ENCODE data around the gene IFNGR2. TPM values are rescaled to one million over a fixed set of nuclear protein-coding genes. Genes with fewer than 3 reads are reported as not detected.

IFNGR2 gene
- total RNA-seq, 2 donors from 2014 or later = 88.1 to 122 TPM

GRCh38 chr21:33367309-33367973 is 35.8 kb upstream of the IFNGR2 start:
- TF ChIP-seq POLR2A (IDR thresholded peaks at IDR 0.05) = no peak
- TF ChIP-seq POLR2AphosphoS5 (IDR thresholded peaks at IDR 0.05) = no peak
- no peak for TF ChIP-seq CTCF (IDR thresholded peaks at IDR 0.05)
- no peak overlapping the region for H3K27ac ChIP-seq
- H3K4me1 ChIP-seq (replicated peaks) = no peaks in the 10 kb centered on the region
- intact Hi-C loops (cut with DNase I) = no loop called here
- no peaks in the 10 kb centered on the region for H3K9me3 ChIP-seq
- WGBS = 81% methylated on average over 7 of the region's 7 CpGs
- H3K27me3 ChIP-seq (replicated peaks; ENCODE audit: insufficient read depth) = no peaks in the 10 kb centered on the region
- no peak for DNase-seq (ENCODE audit: low spot score)
- H3K4me3 ChIP-seq = no peak overlapping the region
- no peaks in the 10 kb centered on the region for H3K36me3 ChIP-seq

- no peak for DNase-seq (ENCODE audit: low spot score)
- intact Hi-C loops (cut with DNase I) = no loop called here
- Histone ChIP-seq H3K4me3 (no peak overlapping the region), H3K27me3 (replicated peaks; ENCODE audit: insufficient read depth) (no peaks in the 10 kb centered on the region), H3K4me1 (replicated peaks) (no peaks in the 10 kb centered on the region), H3K27ac (no peak overlapping the region), H3K36me3 (no peaks in the 10 kb centered on the region), H3K9me3 (no peaks in the 10 kb centered on the region)
- 91% methylated on average over 4 of the region's 4 CpGs for WGBS
- no peak for TF ChIP-seq POLR2AphosphoS5 (IDR thresholded peaks at IDR 0.05)
- no peak for TF ChIP-seq POLR2A (IDR thresholded peaks at IDR 0.05)
- TF ChIP-seq CTCF (IDR thresholded peaks at IDR 0.05) = no peak
Observed at GRCh38 chr21:33368124-33368523, 35.1 kb upstream of the IFNGR2 start.

- Histone ChIP-seq H3K27me3 (replicated peaks; ENCODE audit: insufficient read depth) (no peaks in the 10 kb centered on the region), H3K4me1 (replicated peaks) (no peaks in the 10 kb centered on the region), H3K27ac (no peak overlapping the region), H3K36me3 (no peaks in the 10 kb centered on the region), H3K9me3 (no peaks in the 10 kb centered on the region), H3K4me3 (no peak overlapping the region)
- TF ChIP-seq POLR2AphosphoS5 (IDR thresholded peaks at IDR 0.05) = no peak
- TF ChIP-seq POLR2A (IDR thresholded peaks at IDR 0.05) = no peak
- no peak for TF ChIP-seq CTCF (IDR thresholded peaks at IDR 0.05)
- intact Hi-C loops (cut with DNase I) = no loop called here
- 96% methylated on average over 3 of the region's 3 CpGs for WGBS
- DNase-seq (ENCODE audit: low spot score) = no peak
Observed at GRCh38 chr21:33368576-33368975, 34.6 kb upstream of the IFNGR2 start.

GRCh38 chr21:33369586-33369985 is 33.6 kb upstream of the IFNGR2 start:
- TF ChIP-seq CTCF (IDR thresholded peaks at IDR 0.05) (no peak), POLR2A (IDR thresholded peaks at IDR 0.05) (no peak), POLR2AphosphoS5 (IDR thresholded peaks at IDR 0.05) (no peak)
- intact Hi-C loops (cut with DNase I) = no loop called here

GRCh38 chr21:33370305-33370704 is 32.9 kb upstream of the IFNGR2 start:
- H3K27ac ChIP-seq = no peak overlapping the region
- 94% methylated on average over 2 of the region's 2 CpGs for WGBS

More at GRCh38 chr21:33369586-33369985, 33.6 kb upstream of the IFNGR2 start:
- Histone ChIP-seq H3K4me1 (replicated peaks) (no peaks in the 10 kb centered on the region), H3K36me3 (no peaks in the 10 kb centered on the region), H3K27me3 (replicated peaks; ENCODE audit: insufficient read depth) (no peaks in the 10 kb centered on the region), H3K27ac (no peak overlapping the region), H3K4me3 (no peak overlapping the region), H3K9me3 (no peaks in the 10 kb centered on the region)
- WGBS = 90% methylated on average over 1 of the region's 1 CpG
- DNase-seq (ENCODE audit: low spot score) = no peak

More at GRCh38 chr21:33370305-33370704, 32.9 kb upstream of the IFNGR2 start:
- no peak for DNase-seq (ENCODE audit: low spot score)
- Histone ChIP-seq H3K36me3 (no peaks in the 10 kb centered on the region), H3K4me3 (no peak overlapping the region), H3K9me3 (no peaks in the 10 kb centered on the region), H3K4me1 (replicated peaks) (no peaks in the 10 kb centered on the region), H3K27me3 (replicated peaks; ENCODE audit: insufficient read depth) (no peaks in the 10 kb centered on the region)
- TF ChIP-seq CTCF (IDR thresholded peaks at IDR 0.05) (no peak), POLR2AphosphoS5 (IDR thresholded peaks at IDR 0.05) (no peak), POLR2A (IDR thresholded peaks at IDR 0.05) (no peak)
- intact Hi-C loops (cut with DNase I) = no loop called here
